Measurements from ENCODE around the gene RANGRF.

Gene RANGRF

DNA sequence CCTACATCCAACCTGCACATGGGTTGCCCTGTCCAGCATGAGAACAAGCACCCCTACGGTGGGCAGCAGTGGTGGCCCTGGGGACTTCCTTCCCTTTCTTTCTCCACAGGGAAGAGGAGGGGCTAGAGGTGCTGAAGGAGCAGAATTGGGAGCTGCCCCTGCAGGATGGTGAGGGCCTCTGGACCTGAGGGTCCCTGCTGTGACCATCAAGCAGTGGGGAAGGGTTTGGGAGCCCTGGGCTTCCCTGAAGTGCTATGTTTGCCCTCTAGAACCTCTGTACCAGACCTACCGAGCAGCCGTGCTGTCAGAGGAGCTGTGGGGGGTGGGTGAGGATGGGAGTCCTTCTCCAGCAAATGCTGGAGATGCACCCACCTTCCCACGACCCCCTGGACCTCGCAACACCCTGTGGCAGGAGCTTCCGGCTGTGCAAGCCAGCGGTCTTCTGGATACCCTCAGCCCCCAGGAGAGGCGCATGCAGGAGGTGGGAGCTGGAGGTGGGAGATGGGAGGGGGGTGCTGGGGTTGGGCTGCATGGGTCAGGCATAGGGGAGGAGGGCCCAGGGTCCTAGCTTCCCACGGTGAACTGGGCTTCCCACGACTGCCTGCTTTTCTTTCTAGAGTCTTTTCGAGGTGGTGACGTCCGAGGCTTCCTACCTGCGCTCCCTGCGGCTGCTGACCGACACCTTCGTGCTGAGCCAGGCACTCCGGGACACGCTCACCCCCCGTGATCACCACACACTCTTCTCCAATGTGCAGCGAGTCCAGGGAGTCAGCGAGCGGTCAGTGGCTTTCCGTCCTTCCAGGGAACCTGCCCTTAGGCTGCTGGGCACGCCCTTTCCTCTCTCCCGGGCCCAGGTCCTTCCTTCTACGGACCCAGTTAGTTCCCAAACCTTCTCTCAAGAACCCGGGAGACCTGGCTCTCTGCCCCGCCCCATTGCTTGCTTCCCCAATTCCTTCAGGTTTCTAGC is 26.6 kb downstream of the RANGRF start:
- no peak for DNase-seq

DNA sequence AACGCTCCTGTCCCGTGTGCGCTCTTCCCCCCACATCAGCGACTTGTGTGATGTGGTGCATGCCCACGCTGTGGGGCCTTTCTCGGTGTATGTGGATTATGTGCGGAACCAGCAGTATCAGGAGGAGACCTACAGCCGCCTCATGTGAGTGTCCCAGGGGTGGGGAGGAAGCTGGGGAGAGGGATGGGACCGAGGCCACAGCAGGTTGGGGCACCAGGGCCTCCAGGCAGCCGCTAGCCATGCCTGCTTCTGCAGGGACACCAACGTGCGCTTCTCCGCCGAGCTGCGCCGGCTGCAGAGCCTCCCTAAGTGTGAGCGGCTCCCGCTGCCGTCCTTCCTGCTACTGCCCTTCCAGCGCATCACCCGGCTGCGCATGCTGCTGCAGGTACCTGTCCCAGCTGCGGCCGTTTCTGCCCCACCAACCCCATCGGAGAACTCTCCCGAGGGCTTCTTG is 27.3 kb downstream of the RANGRF start:
- no peak for DNase-seq

DNA sequence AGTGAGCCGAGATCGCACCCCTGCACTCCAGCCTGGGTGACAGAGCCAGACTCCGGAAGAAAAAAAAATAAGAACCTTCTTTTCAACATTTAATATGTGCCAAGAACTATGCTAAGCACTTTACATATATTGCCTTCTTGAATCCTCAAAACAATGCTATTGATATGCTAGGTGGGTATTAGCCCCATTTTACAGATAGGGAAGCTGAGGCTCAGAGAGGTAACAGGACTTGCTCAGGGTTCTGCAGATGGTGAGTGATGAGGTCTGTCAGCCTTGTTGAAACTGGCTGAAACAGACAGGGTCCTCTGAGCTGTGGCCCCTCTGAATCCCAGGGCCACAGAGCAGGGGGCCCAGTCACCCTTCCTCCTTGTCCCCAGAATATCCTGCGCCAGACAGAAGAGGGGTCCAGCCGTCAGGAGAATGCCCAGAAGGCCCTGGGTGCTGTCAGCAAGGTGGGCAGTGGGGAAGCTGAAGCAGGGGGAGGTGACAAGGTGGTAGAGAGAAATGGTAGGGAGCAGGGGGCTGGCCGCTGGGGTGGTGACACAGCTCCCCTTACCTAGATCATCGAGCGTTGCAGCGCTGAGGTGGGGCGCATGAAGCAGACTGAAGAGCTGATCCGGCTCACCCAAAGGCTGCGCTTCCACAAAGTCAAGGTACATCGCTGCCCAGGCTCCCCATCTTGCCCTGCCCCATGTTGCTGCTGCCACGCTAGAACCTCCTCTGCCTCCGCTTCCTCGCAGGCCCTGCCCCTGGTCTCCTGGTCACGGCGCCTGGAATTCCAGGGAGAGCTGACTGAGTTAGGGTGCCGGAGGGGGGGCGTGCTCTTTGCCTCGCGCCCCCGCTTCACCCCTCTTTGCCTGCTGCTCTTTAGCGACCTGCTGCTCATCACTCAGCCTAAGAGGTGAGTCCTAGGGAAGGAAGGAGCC is 29.8 kb downstream of the RANGRF start:
- DNase-seq = no peak

DNA sequence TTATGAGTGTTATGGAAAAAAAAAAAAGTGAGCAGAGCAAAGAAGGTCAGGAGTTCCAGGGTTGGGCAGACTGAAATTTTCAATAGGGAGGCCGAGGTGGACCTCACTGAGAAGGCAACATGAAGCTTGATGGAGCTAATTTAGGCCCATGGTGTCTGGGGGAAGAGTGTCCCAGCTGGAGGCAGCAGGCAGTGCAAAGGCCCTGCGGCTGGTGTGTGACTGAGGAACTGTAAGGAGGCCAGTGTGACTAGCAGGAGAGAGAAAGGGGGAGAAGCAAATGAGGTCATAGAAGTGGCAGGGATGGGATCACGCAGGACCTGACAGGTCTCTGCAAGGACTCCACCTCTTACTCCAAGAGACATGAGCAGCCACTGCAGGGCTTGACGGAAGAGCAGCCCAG is 31.8 kb downstream of the RANGRF start:
- DNase-seq = no peak

DNA sequence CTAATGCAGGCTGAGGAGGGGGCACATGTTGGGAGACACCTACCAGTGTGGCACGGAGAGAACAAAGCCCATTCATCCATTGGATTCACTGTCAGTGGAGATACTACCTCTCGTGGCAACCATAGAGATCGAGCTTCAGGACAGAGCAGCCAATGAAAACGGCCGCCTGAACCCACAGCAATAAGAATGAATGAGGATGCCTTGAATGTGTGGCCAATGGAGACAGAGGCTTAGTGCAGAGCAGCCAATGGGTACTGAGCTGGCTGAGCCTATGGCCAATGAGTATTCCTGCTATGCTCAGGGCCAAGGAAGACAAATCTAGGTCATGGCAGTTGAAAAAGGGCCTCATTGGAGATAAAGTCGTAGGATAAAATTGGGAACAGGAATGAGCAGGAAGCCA is 32.5 kb downstream of the RANGRF start:
- DNase-seq = no peak

DNA sequence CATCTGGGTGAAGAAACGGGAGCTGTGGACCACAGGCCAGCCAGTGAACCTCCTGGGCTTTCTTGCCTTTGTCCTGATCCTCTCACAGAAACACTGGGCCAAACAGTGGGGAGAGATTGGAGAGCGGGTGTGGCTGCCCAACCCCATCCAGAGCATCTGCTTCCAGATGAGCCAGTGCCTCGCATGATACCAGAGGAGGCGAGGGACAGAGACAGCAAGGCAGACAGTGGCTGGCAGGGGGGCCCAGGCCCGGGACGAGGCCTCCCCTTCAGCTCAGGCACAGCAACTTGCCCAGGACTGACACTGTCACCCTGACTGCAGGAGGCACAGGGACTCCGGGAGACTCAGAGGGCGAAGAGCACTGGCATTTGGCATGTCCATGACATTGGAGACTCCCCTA is 33.6 kb downstream of the RANGRF start:
- DNase-seq = no peak

DNA sequence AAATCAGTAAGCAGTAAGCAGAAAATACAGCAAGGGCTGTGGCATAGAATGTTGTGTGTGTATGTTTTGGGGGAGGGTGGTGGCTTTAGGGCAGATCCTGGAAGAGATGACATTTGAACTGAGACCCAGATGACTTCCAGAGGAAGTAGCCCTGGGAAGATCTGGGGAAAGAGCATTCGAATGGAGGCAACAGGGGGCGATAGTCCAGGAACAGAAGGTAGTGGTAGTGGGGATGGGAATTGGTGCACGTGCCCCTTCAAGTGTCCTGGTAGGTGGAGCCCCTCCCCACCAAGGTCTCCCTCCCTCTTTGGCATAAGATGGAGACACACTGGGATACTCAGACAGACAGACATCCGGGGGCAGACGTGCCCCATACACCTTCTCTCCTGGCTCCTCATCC is 35.7 kb downstream of the RANGRF start:
- no peak for DNase-seq

DNA sequence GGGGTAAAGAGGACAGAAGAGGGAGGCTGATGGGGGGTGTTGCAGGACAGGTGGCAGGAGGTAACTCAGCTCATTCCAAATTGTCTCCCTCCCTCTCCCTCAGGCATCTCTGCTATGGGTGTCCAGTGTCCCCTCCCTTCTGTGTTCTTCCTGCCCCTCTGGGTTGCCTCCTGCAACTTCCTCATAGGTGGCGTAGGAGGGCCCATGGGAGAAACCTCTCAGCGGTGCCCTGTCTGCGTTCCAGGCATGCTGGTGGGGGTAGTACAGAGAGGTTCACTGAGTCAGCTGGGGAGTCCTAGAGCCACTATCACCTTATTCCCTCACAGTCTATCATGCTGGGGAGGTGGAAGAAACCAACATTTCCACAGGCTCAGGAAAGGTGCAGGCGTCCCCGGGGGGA is 36.5 kb downstream of the RANGRF start:
- peak in 1 of 2 donors; percentile 8 for DNase-seq

DNA sequence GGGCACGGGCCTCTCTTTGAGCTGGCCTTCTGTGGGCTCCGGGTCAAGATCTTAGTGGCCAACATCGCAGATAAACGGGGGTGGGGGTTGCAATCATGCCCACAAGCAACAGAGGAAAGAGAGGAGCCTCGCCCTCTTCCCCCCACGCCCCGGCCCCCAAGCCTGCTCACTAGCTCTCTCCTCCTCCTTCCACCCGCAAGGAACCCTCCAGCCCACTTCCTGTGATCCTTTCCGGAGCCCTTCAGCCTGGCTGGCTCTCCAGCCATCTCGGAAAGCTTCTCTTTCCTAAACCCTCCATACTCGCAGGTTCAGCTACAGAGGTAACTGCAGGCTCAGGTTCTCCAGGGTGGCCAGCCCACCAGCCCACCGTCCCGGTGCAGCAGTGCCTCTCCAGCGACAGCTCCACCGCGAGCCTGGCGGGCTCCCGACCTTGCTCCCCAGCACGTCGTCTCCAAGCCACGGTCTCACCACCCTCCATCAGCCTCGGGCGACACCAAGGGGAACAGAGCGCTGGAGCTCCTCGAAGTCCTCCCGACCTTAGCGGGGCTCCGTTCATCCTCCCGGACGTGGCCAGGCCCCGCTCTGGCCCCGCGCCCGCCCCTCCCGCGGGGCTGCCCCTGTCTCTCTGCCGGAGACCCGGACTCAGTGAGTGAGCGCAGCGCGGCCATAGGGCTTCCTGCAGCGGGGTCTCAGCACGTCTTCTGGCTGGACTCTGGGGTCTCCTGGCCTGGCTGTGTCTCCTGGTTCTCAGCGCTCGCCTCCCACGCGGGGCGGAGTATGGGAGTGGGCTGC is 38.2 kb downstream of the RANGRF start:
- DNase-seq = peak; percentile 19 to 51

DNA sequence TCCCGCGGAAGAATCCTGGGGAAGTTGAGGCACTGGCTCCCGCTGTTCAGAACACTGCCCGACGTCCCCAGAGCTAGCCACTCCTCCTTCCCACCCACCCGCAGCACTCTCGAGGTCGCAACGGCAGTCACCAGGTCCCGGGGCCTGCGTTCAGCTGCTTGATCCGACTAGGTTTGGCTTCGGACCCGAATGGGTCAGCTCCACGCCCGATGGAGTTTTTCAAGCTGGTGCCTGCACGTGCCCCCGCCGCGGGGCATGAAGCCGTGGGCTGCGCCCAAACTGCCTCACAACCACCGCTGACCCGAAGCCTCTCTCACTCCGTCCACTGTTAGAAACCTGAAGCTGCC is 38.8 kb downstream of the RANGRF start:
- DNase-seq = no peak

DNA sequence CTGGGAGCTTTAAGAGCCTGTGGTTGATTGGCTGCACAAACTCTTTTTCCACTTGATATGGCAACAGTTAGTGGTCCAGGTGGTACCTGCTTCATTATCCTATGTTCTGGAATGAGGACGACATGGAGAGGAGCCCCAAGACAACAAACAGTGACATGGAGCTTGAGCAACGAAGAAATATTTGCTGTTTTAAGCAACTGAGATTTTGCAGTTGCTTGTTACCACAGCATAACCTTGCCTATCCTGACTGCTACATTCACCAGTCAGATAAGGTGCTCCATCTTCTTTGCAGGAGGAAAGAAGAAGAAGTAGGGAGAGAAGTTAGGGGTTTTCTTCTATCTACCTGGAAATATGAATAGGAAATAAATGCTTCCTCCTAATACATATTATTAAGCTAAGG is 43.7 kb downstream of the RANGRF start:
- no peak for DNase-seq

DNA sequence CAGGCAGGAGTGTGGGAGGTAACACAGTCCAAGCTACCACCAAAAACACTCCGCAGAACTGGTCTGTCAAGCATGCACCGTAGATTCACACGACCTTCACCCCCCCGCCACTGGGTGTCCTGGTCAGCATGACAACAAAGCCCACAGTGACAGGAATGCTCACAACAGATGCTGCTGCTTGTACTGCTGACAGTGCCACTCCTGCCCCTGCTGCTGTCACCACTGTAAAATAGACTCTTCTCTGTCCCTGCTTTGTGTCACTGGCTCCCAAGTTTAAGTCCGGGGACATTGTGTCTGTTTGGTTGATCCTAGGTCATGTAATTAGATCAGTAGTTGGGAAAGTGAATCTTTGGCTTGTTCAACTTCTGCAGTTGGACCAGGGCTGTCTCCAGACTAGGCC is 44.2 kb downstream of the RANGRF start:
- no peak for DNase-seq

DNA sequence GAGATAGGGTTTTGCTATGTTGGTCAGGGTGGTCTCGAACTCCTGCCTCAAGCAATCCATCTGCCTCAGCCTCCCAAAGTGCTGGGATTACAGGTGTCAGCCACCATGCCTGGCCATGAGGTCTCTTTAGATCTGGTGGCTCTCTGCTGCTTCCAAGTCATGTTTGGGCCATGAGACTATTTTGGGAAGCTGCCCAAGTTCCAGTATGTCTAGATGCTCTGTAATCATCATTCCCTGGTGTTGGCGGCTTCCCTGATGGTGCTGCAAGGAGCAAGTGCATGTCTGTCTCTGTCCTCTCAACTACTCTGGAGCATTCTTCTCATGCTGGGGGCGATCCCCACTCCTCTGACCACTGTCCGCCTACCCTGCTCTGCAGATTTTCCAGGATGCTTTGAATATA is 44.8 kb downstream of the RANGRF start:
- no peak for DNase-seq

DNA sequence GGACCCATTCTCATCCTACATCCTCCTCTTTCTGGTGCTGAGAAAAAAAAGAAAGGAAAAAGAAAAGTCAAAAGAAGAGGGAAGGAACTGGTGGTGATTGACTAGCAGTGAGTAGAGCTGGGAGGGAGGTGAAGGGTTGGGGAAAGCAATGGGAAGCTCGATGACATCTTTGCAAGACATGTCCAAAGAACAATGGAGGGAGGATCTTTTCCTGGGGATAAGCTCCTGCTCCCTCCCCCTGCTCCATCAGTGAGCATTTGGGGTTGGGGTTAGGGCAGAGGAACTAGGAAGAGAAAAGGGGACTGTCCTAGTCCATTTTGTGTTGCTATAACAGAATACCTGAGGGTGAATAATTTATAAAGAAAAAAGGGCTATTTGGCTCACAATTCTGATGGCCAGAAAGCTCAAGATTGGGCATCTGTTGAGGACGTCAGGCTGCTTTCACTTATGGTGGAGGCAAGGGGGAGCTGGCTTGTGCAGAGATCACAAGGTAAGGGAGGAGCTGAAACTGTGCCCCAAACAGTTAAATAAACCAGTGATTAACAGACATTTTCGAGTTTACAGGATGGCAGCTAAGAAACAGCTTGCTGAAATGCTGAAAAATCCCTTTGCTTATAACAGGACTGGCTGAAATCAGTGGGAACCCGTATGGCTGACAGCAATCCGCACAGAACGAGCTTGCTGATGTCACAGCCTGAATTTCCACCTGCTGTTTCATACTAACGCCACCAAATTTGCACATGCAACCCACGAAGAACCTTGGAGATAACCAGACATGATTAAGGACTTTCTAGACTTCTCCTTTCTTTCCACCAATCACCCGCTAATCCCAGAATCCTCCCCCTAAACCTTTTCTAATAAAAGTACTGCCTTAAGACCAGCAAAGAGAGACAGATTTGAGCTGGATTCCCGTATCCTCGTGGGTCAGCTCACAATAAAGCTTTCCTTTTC is 49.6 kb downstream of the RANGRF start:
- DNase-seq = peak; percentile 2 to 94

DNA sequence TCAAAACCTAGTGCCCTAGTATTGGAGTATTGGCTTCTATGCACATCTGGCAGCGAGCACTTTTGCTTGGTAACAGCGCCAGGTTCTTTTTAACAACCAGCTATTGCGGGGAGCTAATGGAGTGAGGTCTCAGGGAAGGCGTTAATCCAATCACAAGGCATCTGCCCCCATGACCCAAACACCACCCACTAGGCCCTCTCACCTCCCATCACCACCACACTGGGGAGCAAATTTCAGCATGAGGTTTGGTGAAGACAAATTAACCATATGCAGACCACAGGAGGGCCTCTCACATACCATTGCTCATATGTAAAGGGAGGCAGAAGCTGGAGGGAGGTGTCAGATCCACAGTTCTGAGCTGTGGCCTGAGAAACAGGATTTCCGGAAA is 50.3 kb downstream of the RANGRF start:
- DNase-seq = no peak

DNA sequence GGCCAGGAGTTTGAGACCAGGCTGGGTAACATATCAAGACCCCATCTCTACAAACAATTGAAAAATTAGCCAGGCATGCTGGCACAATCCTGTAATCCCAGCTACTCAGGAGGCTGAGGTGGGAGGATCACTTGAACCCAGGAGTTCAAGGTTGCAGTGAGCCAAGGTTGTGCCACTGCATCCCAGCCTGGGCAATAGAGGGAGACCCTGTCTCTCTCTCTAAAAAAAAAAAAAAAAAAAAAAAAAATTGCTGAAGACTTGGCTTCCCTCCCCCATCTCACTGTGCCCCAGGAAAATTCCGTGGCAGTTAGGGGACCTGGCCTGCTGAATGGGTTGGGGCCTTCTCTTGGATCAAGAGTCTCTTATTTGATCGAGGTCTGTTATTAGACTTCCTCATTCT is 51.1 kb downstream of the RANGRF start, which contains the start of gene ODF4:
ODF4 (plus strand) TSS at position 301 of the 400 bp plus-strand sequence. CDS start 212 bp downstream, outside the sequence.
- DNase-seq = no peak
